Spleen (tissue), 7 donors: ENCODE results near the gene BBS7.

Experiments
- CTCF ChIP-seq, 11 experiments: fragments of 200-600 bp in 7 of 11; fragments of 450-650 bp in 4 of 11; sonication (generic) in 4 of 11; IDR thresholded peaks in 8 of 11; conservative IDR thresholded peaks in 3 of 11; 1 replicate in 7 of 11; 2 replicates in 4 of 11; pipeline versions ENCODE4 v1.4.0 to v1.8.0; 2016 to 2021; ENCODE audit warnings: antibody characterized with exemption in 11 of 11, inconsistent platforms in 4 of 11, mild to moderate bottlenecking in 1 of 11
- POLR2A ChIP-seq, 3 donors: fragments of 450-650 bp; IDR thresholded peaks; one replicate each; pipeline ENCODE4 v1.5.1; 2017; ENCODE audit warnings: antibody characterized with exemption in 3 of 3, mild to moderate bottlenecking in 1 of 3
- POLR2AphosphoS5 ChIP-seq, 3 donors: sonication (generic); formaldehyde crosslinking; IDR thresholded peaks; one replicate each; pipeline ENCODE4 v1.5.1; 2017; ENCODE audit warnings: antibody characterized with exemption in 3 of 3
- donor health status: DM: no; HTN: no; CAD: no; lungs with moderate emphysema.
- donor health status: DM: no; HTN: no; CAD: no.
- donor health status: DM: no; HTN: no; CAD: no.

DNA sequence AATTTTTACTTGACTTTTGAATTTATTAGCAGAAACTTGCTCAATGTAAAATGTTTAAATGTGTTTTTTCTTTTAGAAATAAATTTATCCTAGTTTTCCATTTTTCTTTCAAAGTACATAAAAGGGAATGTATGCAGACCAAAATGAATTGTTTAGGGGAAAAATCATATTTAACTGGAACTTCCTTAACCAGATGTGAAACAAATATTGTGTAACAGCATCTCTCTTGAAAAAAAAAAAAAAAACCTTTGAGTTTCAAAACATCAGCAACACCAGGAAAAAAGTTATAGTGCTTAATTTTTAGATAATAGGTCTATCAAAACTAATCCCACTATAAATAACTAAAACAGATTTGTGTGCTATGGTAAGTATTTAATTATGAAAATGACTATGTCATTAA lies 32.1 kb downstream of the BBS7 start:
- no peak for TF ChIP-seq CTCF (IDR thresholded peaks at IDR 0.05 in 8 of 11, conservative IDR thresholded peaks at IDR 0.05 in 3 of 11)
- TF ChIP-seq POLR2A (IDR thresholded peaks at IDR 0.05) = no peak
- TF ChIP-seq POLR2AphosphoS5 (IDR thresholded peaks at IDR 0.05) = no peak
